ENCODE data around the gene PHF12.
"Not testable (repeated sequence)": the region's sequence is repeated elsewhere in the genome, so short reads cannot be mapped to it uniquely, and the experiment has no call there.

PHF12 gene

GRCh38 chr17:28953444-28954118 lies 2.3 kb upstream of the PHF12 start:
- peak; percentile 60 to 63 for DNase-seq

GRCh38 chr17:28951991-28952975 lies 965 bp upstream of the PHF12 start:
- DNase-seq = peak; percentile 99

GRCh38 chr17:28950752-28951427 lies 428 bp downstream of the PHF12 start:
- DNase-seq = no peak

- peak; percentile 65 to 69 for DNase-seq
Measured at GRCh38 chr17:28950017-28950751, 1.1 kb downstream of the PHF12 start.

- DNase-seq = peak; percentile 80 to 84
Measured at GRCh38 chr17:28949185-28950016, 1.9 kb downstream of the PHF12 start.

GRCh38 chr17:28948873-28949184 lies 2.5 kb downstream of the PHF12 start:
- DNase-seq = no peak

- no peak for DNase-seq
Measured at GRCh38 chr17:28948342-28948741, 3.0 kb downstream of the PHF12 start.

GRCh38 chr17:28947639-28948038 lies 3.7 kb downstream of the PHF12 start:
- DNase-seq = peak in 1 of 2 donors; percentile 47

GRCh38 chr17:28946239-28946638 lies 5.1 kb downstream of the PHF12 start:
- DNase-seq = peak in 1 of 2 donors; percentile 57

GRCh38 chr17:28944862-28945741 lies 6.2 kb downstream of the PHF12 start:
- DNase-seq = no peak

GRCh38 chr17:28944343-28944742 lies 7.0 kb downstream of the PHF12 start:
- no peak for DNase-seq

GRCh38 chr17:28942925-28943324 lies 8.4 kb downstream of the PHF12 start:
- DNase-seq = no peak

- no peak for DNase-seq
Measured at GRCh38 chr17:28941251-28941650, 10.1 kb downstream of the PHF12 start.

- DNase-seq = no peak
Measured at GRCh38 chr17:28940675-28941074, 10.6 kb downstream of the PHF12 start.

GRCh38 chr17:28940142-28940541 lies 11.2 kb downstream of the PHF12 start:
- DNase-seq = no peak

- no peak for DNase-seq
Measured at GRCh38 chr17:28938552-28938951, 12.8 kb downstream of the PHF12 start.

GRCh38 chr17:28937044-28937729 lies 14.1 kb downstream of the PHF12 start:
- no peak for DNase-seq

- no peak for DNase-seq
Measured at GRCh38 chr17:28935744-28936460, 15.4 kb downstream of the PHF12 start.

- not testable (repeated sequence) for DNase-seq
Measured at GRCh38 chr17:28934508-28934907, 16.8 kb downstream of the PHF12 start.

All from CD4-positive, alpha-beta T cell treated with Interleukin-4 for 1 hour (primary cell).